Iris pigment epithelial cell (primary cell): ENCODE results near the gene NCOA7.
"Not testable (repeated sequence)": the region's sequence is repeated elsewhere in the genome, so short reads cannot be mapped to it uniquely, and the experiment has no call there.

ENCODE experiments used
- DNase-seq: peaks from one replicate; pipeline ENCODE4 v3.0.0-alpha.2; 2011; ENCODE audit warnings: low read depth

Gene NCOA7

DNA sequence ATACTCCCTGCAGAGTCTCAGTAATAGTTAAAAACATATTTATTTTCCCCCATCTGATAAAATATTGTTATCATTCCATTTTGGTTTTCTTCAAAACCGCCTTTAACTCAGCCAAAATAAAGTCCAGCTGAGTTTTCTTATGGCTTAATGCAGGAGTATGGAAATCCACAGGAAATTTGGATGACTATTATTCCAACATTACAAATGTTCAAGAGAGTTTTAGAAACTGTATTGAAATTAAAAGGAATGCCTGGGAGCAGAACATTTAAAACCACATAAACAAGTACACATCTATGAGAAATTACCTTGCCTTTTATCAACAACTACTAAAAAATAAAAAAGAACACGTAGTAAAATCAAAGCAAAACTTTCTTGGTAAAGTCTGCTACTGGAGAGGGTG, 45.7 kb downstream of the NCOA7 start:
- no peak for DNase-seq

DNA sequence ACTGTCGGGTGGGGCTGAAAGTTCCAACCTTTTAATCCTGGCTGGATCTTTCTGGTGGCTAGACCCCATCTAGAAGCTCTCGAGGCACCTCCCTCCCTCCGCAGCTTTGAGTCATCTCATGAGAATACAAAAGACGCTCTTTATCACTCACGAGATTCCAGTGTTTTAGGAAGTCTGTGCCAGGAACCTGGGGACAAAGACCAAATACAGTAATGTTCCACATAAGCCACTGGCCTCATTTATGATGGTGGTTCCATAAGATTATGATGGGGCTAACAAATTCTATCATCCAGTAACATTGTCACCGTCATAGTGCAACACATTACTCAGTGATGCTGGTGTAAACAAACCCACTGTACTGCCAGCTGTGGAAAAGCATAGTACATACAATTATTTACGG, 48.7 kb downstream of the NCOA7 start:
- DNase-seq = no peak

DNA sequence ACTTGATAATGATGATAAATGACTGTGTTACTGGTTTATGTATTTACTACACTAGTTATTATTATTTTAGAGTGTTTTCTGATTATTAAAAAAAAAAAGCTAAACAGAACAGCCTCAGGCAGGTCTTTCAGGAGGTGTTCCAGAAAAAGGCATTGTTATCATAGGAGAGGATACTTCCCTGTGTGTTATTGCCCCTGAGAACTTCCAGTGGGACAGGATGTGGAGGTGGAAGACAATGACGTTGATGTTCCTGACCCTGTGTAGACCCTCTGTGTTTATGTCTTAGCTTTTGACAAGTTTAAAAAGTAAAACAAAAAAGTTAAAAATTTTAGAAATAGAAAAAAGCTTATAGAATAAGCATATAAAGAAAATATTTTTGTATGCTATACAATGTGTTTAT, 49.1 kb downstream of the NCOA7 start:
- no peak for DNase-seq

DNA sequence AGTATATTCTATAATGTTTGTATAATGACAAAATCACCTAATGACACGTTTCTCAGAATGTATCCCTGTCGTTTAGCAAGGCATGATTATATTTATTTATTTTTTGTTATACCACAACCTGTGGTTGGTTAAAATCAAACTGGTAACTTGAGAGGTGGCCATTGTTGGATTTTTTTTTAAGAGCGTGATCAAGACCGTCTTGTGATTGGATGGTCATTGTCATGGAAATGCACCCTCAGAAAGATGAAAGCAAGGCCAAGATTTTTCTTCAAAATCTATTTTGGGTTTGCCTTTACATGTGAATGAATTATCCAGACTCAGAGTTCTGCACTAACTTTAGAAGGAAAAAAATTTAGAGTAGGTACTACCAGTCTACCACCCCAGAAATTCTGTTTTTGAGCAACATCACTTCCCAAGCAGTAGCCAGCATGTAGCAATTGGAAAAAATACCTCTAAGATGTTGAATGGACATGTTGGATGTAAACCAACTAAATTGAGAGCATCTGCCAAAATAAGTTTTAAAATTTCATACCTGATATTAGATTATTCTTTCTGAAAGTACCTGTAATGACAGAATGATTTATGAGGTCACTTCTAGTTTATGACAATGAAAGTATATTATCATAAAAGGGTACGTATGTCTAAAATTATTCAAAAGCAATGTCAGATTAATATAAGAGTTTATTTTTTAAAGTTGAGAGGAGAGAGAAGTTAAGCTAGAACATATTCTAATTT, 50.8 kb downstream of the NCOA7 start:
- DNase-seq = no peak

DNA sequence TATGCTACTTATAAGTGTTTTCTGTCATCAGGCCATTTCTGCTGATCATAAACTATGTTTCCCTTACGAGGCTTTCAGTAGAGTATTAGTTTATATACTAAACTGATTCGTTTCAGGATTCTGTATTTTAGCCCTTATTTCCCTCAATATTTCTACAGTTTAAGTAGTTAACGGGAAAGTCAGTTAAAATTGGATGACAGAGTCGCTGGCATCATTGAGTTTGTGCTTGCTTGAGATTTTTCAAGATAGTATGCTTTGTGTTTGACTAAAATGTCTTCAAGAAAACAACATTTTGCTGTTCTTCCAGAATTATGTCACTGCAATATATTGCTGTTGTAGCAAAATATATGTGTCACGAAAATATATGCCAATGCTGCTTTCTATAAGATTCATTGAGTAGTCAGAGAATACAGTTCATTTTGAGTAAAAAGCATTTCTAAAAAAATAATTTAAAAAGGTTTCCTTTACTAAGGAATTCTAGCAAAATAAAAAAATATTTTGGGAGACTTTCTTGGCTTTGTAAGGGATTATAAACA, 51.4 kb downstream of the NCOA7 start:
- DNase-seq = no peak

DNA sequence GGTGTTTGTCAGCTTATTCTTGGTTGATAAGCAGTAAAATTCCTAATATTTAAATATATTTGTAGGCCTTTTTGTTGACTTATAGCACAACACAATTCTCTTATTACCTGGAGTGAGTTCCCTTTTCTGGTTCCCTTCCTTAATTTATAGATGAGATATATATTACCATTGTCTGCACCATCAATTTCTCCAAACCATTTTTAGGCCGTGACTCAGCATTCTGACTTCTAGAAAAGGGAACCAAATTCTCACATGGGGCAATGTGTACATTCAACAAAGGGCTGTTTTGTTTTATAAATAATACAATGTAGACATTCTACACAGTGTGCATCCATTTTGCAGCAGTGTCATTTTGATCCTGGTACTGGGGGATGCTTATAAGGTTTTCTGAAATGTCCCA, 52.8 kb downstream of the NCOA7 start:
- no peak for DNase-seq

DNA sequence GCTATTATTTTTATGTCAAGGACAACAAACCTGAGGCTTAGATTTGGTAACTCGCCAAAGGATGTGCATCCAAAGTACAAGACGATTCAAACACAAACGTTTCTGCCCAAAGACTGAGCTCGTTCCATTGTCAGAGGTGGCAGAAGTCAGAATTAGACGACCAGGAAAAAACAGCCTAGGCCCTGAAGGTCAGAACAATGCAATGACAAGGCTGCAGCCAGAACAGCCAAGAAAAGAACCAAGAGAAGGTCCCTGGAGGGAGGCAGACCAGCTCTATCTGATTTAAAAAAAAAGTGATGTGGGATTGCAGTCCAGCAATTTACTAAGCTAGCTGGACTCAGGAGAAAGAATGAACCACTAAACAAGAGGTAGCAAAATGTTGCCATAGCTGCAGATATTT, 54.2 kb downstream of the NCOA7 start:
- DNase-seq = no peak

DNA sequence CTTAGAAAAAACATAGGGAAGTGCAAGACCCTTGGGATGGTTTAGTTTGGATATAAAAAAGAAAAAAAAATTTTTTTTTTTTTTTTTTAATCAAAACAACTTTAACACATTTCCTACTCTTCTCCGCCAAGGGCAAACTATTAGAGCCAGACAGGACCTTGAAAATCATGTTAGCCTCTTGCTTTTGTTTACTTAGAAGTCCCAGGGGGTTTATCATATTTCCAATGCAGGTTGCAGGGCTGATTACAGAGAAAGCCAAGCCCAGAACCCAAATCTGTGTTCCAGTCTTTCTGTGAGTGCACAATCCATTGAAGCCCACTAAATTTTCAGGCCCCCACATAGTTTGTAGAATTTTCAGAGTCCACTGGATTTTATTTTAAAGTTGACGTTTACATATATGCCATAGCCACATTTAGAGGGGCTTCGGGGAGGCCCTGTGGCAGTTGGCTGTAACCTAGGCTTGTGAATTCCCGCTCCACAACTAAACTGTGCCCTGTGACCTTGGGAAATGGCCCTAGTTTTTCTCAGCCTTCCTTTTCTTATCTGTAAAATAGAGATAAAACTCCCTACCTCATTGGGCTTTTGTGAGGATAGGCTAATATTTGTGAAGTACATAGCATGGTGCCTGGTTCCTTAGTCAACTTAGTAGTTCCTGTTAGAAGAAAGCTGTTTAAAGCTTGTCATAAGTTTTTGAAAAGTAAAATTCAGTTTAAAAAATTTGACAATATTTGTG, 55.7 kb downstream of the NCOA7 start:
- no peak for DNase-seq

DNA sequence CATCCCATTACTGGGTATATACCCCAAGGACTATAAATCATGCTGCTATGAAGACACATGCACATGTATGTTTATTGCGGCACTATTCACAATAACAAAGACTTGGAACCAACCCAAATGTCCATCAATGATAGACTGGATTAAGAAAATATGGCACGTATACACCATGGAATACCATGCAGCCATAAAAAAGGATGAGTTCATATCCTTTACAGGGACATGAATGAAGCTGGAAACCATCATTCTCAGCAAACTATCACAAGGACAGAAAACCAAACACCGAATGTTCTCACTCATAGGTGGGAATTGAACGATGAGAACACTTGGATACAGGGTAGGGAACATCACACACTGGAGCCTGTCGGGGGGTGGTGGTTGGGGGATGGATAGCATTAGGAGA, 57.5 kb downstream of the NCOA7 start:
- not testable (repeated sequence) for DNase-seq

DNA sequence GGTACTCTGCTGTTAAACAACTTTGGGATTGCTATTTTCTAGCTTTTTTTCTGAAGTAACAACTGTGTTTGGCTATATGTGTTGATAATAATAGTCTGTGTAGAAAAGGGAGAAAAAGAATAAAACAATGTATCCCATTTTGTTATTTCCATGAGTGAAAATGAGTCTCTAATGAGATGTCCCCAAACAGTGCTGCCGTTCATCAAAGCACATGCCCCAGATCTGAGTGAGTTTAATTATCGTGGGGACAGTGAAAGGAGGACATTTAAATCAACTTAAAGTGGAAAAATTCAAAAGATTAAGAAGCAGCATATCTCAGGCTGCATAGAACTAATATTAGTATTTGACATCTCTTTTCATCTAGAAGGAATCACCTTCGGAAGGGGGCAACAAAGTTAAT, 59.6 kb downstream of the NCOA7 start:
- DNase-seq = no peak

DNA sequence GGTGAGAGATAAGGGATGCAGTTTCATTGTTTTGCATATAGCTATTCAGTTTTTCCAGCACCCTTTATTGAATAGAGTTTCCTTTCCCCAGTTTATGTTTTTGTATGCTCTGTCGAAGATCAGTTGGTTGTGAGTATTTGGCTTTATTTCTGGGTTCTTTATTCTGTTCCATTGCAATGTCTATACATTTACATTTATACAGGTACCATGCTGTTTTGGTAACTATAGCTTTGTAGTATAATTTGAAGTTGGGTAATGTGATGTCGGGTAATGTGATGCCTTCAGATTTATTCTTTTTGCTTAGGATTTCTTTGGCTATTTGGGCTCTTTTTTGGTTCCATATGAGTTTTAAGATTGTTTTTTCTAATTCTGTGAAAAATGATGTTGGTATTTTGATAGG, 61.8 kb downstream of the NCOA7 start:
- DNase-seq = no peak

DNA sequence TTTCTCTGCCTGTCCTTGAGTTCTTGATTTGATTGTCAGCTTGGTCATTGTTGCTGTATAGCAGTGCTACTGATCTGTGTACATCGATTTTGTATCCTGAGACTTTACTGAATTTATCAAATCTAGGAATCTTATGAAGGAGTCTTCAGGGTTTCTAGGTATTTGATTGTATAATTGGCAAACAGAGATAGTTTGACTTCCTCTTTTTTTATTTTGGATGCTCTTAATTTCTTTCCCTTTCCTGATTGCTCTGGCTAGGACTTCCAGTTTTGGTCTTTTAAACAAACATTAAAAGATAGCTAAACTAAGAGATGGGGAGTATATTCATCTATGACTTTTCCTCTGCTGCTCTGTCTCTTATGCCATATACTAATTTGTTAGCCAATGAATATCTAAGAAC, 62.4 kb downstream of the NCOA7 start:
- DNase-seq = no peak

DNA sequence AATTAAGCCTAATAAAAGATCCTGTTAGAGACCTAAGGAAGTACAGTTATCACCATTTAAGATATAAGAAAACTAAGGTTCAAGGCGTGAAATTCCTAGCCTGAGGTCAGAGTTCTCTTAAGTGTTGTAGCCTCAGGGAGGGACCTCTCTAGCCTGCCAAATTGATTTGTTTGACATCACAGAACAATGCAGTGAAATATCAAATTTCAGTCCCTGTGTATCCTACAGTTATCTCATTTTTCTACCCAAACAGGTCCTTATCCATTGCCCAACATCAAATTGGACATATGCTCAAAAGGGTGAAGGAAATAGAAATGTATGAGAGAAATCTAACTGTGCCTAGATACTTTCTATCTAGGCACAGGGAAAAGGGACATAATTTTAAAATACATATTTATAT, 63.0 kb downstream of the NCOA7 start:
- peak; percentile 50 for DNase-seq

DNA sequence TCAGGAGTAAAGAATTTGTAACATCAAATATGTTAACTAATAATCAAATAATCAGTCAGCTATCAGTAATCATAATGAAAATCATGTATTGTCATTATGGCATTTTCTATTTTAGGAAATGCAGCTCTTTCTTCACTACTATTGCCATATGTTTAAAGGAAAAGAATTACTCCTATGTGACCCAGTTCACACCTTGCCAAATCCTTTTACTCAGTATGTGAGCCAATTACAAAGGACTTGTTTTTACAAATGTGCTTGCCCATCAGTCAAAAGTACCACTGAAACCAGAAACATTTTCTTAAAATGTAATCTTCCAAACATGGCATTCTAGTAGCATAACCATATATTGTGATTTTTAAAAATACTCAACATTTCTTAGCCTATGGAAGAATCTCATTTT, 63.6 kb downstream of the NCOA7 start:
- DNase-seq = no peak

DNA sequence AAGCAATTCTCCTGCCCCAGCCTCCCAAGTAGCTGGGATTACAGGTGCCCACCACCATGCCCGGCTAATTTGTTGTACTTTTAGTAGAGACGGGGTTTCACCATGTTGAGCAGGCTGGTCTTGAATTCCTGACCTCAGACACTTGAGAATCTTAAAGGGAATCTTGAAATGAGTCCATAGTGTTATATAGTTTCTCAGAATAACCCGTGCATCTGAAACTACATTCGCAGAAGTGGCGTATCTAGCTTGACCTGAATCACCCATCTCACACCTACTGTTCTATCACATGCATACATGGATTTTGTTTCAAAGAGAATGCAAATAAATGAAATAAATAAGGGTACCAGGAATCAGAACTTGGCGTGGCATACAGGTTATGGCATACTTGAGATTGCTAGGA, 65.0 kb downstream of the NCOA7 start:
- DNase-seq = no peak

DNA sequence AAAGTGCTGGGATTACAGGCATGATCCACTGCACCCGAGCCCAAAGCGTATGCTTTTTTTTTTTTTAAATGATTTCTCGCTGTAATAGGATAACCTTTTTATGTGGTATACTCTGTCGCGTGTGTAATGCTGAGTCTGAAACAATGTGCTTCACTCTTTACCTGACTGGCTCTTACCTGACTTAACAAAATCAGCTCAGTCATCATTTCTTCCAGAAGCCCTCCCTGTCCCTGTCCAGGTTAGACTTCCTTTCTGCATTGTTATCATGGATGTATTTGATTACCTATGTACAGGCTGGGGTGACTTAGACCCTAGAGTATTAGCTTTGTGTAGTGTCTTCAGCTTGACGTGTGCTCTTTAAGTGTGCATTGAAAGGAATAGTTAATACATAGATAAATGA, 67.1 kb downstream of the NCOA7 start:
- DNase-seq = no peak

DNA sequence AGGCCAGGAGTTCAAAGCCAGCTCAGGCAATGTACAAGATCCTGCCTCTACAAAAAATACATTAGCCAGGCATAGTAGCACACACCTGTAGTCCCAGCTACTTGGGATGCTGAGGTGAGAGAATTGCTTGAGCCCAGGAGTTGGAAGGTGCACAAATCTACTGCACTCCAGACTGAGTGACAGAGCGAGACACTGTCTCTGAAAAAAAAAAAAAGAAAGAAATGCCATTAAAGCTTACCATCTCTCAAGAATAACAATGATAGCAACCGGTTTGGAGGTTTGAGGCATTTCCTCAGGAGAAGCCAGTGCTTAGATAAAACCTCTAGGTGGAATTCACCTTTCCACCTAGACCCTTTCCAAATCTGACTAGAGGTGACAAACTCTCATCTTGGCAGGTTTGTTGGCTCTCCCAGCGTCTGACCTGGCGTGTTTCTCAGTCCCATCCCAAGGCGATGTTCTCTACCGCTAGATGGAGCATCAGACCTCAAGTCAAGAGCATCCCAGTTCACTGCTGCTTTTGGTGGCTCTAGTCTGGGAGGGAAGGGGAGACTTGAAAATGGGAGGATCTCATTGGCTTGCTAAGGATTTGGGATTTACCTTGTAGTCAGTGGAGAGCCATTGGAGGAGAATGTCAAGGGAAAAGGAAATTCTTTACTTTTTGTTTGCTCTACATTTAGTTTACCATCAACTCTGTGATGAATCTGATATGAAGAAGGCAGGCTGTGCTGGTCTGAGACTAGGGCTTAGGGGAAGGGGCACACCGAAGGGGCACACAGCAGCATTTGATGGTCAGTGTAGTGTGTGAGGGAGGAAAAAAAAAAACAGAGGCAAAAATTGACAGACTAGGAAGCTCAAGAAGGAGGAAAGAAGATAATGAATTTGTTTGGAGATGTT, 67.9 kb downstream of the NCOA7 start:
- peak; percentile 70 for DNase-seq

DNA sequence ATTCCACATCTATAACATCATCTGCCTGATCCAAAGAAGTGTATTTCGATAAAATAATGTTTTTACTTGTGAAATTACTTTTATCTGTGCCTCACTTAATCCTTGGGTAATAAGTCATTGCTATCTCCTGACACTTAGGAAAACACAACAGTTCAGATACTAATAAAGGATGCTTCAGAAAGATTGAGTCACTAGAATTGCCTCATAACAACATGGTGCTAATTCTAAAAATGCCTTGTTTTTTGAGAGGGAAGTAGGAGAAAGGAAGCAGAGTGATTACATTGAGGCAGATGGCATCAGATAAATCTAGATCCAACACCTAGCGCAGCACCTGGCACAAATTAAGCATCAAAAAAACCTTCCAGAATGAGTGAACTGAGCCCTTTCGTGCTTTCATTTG, 69.0 kb downstream of the NCOA7 start:
- DNase-seq = peak; percentile 69

DNA sequence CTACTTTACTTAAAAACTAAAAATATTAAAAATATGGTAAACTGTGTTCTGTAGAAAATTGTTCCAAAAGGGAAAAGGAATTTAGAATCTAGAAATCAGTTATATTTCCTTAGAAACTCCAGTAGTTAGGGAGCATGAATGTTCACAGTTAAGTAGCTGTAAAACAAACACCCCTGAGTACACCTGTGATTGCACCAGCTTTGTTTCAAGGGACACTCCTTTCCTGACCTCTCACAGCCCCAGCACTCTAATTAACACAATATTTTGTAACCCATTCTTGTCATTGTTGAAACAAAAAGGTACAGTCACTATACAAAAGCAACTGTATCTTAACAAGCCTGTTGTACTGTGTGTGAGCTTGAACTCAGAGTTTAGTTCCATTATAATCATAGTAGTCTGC, 72.3 kb downstream of the NCOA7 start:
- DNase-seq = no peak

DNA sequence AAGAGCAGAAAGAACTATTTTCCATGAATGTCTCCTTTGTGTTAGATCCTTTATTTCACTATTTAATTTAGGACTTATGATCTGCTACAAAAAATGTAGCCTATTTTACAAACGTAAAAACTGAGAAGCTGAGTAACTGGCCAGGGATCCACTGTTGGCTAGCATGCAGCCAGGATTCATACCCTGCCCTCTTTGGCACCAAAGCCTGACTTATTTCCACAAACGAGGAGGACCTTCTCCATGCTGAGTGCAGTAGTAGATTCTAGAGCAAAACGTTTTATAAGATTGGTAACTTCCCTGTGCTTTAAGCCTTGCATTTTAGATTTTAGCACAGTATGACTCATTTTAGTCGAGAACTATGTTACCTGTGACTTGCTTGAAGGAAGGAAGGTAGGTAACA, 74.3 kb downstream of the NCOA7 start:
- DNase-seq = no peak

DNA sequence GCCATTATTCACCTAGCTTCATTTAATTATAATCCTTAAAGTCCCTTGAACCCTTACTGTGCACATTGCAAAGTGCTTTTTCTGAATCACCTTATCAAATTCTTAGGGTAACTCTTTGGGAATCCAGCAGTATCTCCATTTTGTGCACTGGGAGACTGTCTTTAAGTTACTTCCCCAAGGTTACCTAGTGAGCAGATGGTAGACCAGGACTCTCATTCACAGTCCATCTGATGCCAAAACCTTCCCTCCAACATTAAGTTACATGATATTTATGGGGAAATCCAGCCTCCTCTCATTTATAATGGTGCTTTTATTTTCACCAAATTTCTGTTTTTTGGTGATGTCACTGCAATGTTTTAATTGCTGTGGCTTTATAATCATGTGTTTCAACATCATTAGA, 75.7 kb downstream of the NCOA7 start:
- no peak for DNase-seq

DNA sequence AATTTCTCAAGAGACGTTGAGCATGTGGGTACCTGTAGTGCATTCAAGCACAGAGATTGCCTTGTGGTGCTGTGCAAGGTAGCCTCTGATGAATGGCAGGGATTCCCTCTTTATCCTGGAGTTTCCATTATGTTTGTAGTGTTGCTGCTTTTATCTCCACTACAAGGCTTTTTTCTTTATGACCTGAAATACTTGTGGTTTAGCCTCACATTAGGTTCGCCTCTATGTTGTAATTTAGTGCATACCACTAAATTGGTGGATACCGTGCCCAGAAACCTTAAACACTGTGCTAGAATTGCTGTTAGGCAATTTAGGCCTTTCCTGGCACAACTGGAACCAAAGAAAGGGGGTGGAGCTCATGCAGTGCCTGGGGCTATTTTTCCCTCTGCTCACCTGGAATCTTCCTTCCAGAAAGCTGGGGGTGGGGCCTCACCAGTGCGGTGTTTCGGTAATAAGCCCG, 76.8 kb downstream of the NCOA7 start:
- DNase-seq = peak; percentile 93

DNA sequence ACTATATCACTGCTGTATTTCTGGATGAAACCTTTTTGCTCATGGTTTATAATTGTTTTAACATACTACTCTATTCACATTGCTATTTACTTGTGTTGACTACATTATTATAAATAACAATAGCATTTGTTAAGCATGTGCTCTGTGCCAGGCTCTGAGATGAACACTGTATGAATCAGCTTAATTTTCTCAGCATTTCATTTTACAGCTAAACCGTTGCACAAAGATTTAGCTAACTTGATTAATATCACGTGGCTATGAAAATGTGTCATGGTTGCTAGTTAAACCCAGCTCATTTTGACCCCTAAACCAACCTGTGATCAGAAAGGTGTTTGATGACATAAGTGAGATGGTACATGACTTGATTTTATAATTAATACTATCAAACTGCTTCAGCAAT, 77.5 kb downstream of the NCOA7 start:
- DNase-seq = no peak
